SU-DHL-6 (cell line): ENCODE results near the gene SORCS2.
"Not testable (repeated sequence)": the region's sequence is repeated elsewhere in the genome, so short reads cannot be mapped to it uniquely, and the experiment has no call there.

Experiments used
- H2AFZ ChIP-seq: fragments of 200-600 bp; sonication (generic); 2 replicates; pipeline ENCODE4 v1.6.1; 2014; ENCODE audit warnings: low read depth, mild to moderate bottlenecking, moderate library complexity, mixed read lengths, antibody characterized with exemption, low read length; ENCODE audit not compliant: severe bottlenecking
- H3F3A ChIP-seq: fragments of 200-600 bp; shearing (Covaris generic); 2 replicates; pipeline ENCODE4 v1.6.0; 2016; ENCODE audit warnings: antibody characterized with exemption, mild to moderate bottlenecking; ENCODE audit not compliant: insufficient read depth
- H3K27ac ChIP-seq: fragments of 200-600 bp; sonication (generic); 2 replicates; pipeline ENCODE4 v1.5.1; 2016; ENCODE audit warnings: low read depth, mild to moderate bottlenecking, low read length, moderate library complexity, mixed read lengths
- H3K27me3 ChIP-seq: fragments of 200-600 bp; sonication (generic), shearing (Covaris generic); 2 replicates; pipeline ENCODE4 v1.6.0; 2014; ENCODE audit warnings: mild to moderate bottlenecking, low read length
- H3K36me3 ChIP-seq: fragments of 200-600 bp; sonication (generic); 2 replicates; pipeline ENCODE4 v1.6.1; 2014; ENCODE audit warnings: mild to moderate bottlenecking, low read length, mixed read lengths
- H3K4me2 ChIP-seq: fragments of 300-600, 200-600 bp; shearing (Covaris generic), sonication (generic); 2 replicates; pipeline ENCODE4 v1.6.0; 2014; ENCODE audit warnings: low read length, low read depth, mild to moderate bottlenecking; ENCODE audit not compliant: poor library complexity, severe bottlenecking
- H3K4me3 ChIP-seq: fragments of 200-600 bp; sonication (generic); 2 replicates; pipeline ENCODE4 v1.5.1; 2014; ENCODE audit warnings: antibody characterized with exemption, low read length, mild to moderate bottlenecking, mixed read lengths; ENCODE audit not compliant: insufficient read depth, poor library complexity, severe bottlenecking
- H3K79me2 ChIP-seq: fragments of 200-600 bp; sonication (generic); 2 replicates; pipeline ENCODE4 v1.6.1; 2014; ENCODE audit warnings: mild to moderate bottlenecking, low read length, moderate library complexity; ENCODE audit not compliant: insufficient read depth
- H3K9ac ChIP-seq: fragments of 200-600 bp; sonication (generic); 2 replicates; pipeline ENCODE4 v1.7.0; 2014; ENCODE audit warnings: mild to moderate bottlenecking, low read length
- H3K9me2 ChIP-seq: fragments of 200-600 bp; sonication (generic); replicated peaks from 2 replicates; pipeline ENCODE4 v1.6.1; 2014; ENCODE audit warnings: low read length; ENCODE audit not compliant: insufficient read depth
- H3K9me3 ChIP-seq: fragments of 200-600 bp; sonication (generic); 2 replicates; pipeline ENCODE4 v1.6.1; 2014; ENCODE audit warnings: low read length, mixed read lengths; ENCODE audit not compliant: insufficient read depth
- H4K20me1 ChIP-seq: fragments of 200-600 bp; sonication (generic); 2 replicates; pipeline ENCODE4 v1.6.1; 2014; ENCODE audit warnings: low read depth, mild to moderate bottlenecking, antibody characterized with exemption, low read length, moderate library complexity, mixed read lengths
- EZH2phosphoT487 ChIP-seq: fragments of 200-600 bp; sonication (generic), shearing (Covaris generic); conservative IDR thresholded peaks from 2 replicates; pipeline ENCODE4 v1.6.1; 2018; ENCODE audit warnings: mild to moderate bottlenecking, antibody characterized with exemption, low read length, moderate library complexity, mixed read lengths
- TF ChIP-seq, protein P1 (sequence below): fragments of 200-600 bp; sonication (generic); IDR thresholded peaks from one replicate; pipeline ENCODE4 v1.5.1; 2017; ENCODE audit warnings: antibody characterized with exemption, mild to moderate bottlenecking, low read length, moderate library complexity; ENCODE audit not compliant: insufficient read depth, poor library complexity, severe bottlenecking

Gene SORCS2

DNA sequence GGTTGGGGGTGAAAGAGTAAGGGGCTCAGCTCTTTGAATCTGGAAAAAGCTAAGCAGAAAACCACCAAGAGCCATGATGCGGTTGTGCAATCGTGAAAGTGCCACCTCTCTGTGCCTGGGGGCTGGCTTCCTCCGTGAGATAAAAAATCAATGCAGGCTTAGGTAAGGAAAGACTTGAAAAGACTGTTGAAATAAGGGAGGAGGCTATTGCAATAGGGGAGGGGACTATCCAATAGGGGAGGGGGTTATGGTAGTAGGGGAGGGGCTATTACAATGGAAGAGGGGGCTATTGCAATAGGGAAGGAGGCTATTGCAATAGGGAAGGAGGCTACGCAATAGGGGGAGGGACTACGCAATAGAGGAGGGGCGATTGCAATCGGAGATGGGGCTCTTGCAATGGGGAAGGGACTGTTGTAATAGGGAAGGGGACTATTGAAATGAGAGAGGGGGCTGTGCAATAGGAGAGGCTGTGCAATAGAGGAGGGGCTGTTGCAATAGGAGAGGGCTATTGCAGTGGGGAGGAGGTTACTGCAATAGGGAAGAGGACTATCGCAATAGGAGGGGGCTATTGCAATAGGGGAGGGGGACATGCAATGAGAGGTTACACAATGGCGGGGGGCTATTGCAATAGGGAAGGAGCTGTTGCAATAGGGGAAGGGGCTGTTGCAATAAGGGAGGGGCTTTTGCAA, 404.7 kb downstream of the SORCS2 start:
- no peaks in the 10 kb centered on the region for H3K9me3 ChIP-seq
- H3K36me3 ChIP-seq: no peaks in the 10 kb centered on the region
- H3K27me3 ChIP-seq: no peaks in the 10 kb centered on the region
- no peak overlapping the region for H3K4me3 ChIP-seq
- H2AFZ ChIP-seq: no peak overlapping the region
- H3K4me2 ChIP-seq: no peak overlapping the region
- H3K79me2 ChIP-seq: no peaks in the 10 kb centered on the region
- TF ChIP-seq, protein P1, sequence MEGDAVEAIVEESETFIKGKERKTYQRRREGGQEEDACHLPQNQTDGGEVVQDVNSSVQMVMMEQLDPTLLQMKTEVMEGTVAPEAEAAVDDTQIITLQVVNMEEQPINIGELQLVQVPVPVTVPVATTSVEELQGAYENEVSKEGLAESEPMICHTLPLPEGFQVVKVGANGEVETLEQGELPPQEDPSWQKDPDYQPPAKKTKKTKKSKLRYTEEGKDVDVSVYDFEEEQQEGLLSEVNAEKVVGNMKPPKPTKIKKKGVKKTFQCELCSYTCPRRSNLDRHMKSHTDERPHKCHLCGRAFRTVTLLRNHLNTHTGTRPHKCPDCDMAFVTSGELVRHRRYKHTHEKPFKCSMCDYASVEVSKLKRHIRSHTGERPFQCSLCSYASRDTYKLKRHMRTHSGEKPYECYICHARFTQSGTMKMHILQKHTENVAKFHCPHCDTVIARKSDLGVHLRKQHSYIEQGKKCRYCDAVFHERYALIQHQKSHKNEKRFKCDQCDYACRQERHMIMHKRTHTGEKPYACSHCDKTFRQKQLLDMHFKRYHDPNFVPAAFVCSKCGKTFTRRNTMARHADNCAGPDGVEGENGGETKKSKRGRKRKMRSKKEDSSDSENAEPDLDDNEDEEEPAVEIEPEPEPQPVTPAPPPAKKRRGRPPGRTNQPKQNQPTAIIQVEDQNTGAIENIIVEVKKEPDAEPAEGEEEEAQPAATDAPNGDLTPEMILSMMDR: no peak
- TF ChIP-seq EZH2phosphoT487: no peak
- H4K20me1 ChIP-seq: no peaks in the 10 kb centered on the region
- H3F3A ChIP-seq: no peaks in the 10 kb centered on the region
- H3K27ac ChIP-seq: no peak overlapping the region
- no peaks in the 10 kb centered on the region for H3K9me2 ChIP-seq
- H3K9ac ChIP-seq: no peak overlapping the region

DNA sequence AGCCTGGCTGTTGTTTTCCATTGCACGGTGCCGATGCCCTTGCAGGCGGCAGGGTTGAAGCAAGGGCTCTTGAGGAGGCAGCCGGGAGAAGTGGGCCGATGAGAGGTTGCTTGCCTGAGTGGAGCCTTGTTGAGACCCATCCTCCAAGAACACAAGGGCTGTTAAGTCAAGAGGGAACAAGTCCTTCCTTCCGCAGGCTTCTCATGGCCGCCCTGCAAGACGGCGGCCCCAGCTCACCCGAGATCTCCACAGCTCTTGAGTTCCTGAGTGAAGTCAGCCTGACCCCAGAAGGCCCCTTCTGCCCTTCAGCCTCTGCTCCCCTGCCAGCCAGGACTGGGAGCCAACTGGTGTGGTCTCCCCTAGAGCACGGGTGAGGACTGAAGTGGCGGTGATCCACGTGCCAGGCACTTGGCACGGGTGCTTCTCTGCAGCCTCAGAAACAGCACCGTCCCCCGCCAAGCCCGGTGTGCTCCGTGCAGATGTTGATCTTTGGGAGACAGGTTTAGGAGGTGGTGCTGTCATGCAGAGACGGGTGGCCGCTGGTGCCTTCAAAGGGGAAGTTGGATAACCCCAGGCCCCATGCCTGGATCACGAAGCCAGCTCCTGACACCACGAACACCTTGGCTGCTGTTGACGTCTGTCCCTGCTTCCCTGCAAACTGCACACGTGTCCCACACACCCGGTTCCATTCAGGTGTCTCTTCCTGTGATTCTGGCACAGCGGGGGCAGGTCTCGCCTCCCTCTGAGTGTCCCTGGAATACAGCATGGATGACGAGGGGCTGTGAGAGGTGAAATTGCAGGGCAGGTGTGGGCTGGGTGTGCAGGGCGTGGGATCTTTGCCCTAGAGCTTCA, 406.8 kb downstream of the SORCS2 start:
- H3K9me3 ChIP-seq: no peaks in the 10 kb centered on the region
- no peaks in the 10 kb centered on the region for H4K20me1 ChIP-seq
- H3K27ac ChIP-seq: no peak overlapping the region
- H3K4me2 ChIP-seq: no peak overlapping the region
- no peak overlapping the region for H3K4me3 ChIP-seq
- H3K9ac ChIP-seq: no peak overlapping the region
- H2AFZ ChIP-seq: no peak overlapping the region
- H3K27me3 ChIP-seq: no peaks in the 10 kb centered on the region
- H3F3A ChIP-seq: no peaks in the 10 kb centered on the region
- H3K79me2 ChIP-seq: no peaks in the 10 kb centered on the region
- H3K9me2 ChIP-seq: no peaks in the 10 kb centered on the region
- no peaks in the 10 kb centered on the region for H3K36me3 ChIP-seq
- no peak for TF ChIP-seq EZH2phosphoT487
- TF ChIP-seq, protein P1: no peak

DNA sequence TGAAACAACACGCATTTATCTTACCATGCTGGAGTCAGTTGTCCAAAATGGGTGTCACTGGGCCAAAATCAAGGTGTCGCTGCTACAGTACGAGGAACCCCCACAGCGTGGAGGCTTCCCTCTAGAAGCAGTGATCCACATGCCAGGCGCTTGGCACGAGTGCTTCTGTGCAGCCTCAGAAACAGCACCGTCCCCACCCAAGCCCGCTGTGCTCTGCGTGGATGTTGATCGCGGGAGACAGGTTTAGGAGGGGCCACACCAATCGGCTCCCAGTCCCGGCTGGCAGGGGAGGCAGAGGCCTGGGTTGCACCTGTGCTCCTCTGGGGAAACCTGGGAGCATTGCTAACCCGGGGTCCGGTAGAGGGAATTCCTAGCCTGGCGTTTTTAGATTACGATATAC, 407.9 kb downstream of the SORCS2 start:
- no peak overlapping the region for H3K9ac ChIP-seq
- H4K20me1 ChIP-seq: no peaks in the 10 kb centered on the region
- no peak overlapping the region for H3K4me3 ChIP-seq
- H2AFZ ChIP-seq: no peak overlapping the region
- no peaks in the 10 kb centered on the region for H3F3A ChIP-seq
- no peaks in the 10 kb centered on the region for H3K79me2 ChIP-seq
- no peaks in the 10 kb centered on the region for H3K36me3 ChIP-seq
- no peaks in the 10 kb centered on the region for H3K9me2 ChIP-seq
- no peaks in the 10 kb centered on the region for H3K9me3 ChIP-seq
- no peak overlapping the region for H3K4me2 ChIP-seq
- TF ChIP-seq EZH2phosphoT487: no peak
- TF ChIP-seq, protein P1: no peak
- no peaks in the 10 kb centered on the region for H3K27me3 ChIP-seq
- no peak overlapping the region for H3K27ac ChIP-seq

DNA sequence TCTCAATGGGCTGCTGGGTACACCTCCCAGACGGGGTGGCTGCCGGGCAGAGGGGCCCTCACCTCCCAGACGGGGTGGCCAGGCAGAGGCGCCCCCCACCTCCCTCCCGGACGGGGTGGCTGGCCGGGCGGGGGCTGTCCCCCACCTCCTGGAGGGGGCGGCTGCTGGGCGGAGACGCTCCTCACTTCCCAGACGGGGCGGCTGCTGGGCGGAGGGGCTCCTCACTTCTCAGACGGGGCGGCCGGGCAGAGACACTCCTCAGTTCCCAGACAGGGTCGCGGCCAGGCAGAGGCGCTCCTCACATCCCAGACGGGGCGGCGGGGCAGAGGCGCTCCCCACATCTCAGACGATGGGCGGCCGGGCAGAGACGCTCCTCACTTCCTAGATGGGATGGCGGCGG, 409.8 kb downstream of the SORCS2 start:
- H3K4me3 ChIP-seq, H3K9me2 ChIP-seq, H3K4me2 ChIP-seq, H3K36me3 ChIP-seq, H3K9me3 ChIP-seq, H3K27me3 ChIP-seq, H3K27ac ChIP-seq, H3F3A ChIP-seq, H2AFZ ChIP-seq, H3K9ac ChIP-seq, H4K20me1 ChIP-seq, H3K79me2 ChIP-seq: not testable (repeated sequence)
